Calu3 (cell line): ENCODE results near the gene NSD2. TPM values are rescaled to one million over a fixed set of nuclear protein-coding genes. Genes with fewer than 3 reads are reported as not detected.

Experiments
- BruUV-seq: library from RNA; stranded (reverse); fragments of 400-500 nt; replicated peaks from 2 replicates; lab custom pipeline; 2021; lab: Mats Ljungman, UMichigan
- CTCF ChIA-PET: fragments of 300-600 bp; sonication (Branson Sonifier 250); formaldehyde crosslinking; loops from one replicate; lab custom pipeline; 2022; ENCODE audit warnings: antibody characterized with exemption; lab: Charles Lee
- DNase-seq: peaks from one replicate; pipeline ENCODE4 v3.0.0; 2022
- H3K27ac Mint-ChIP-seq: one replicate; pipeline ENCODE4 v1.8.0; 2022; ENCODE audit warnings: mixed read lengths; ENCODE audit not compliant: unreplicated experiment
- H3K27me3 Mint-ChIP-seq: one replicate; pipeline ENCODE4 v1.8.0; 2022; ENCODE audit warnings: mixed read lengths; ENCODE audit not compliant: unreplicated experiment
- H3K36me3 Mint-ChIP-seq: one replicate; pipeline ENCODE4 v1.8.0; 2022; ENCODE audit warnings: mild to moderate bottlenecking, moderate library complexity, mixed read lengths; ENCODE audit not compliant: insufficient read depth, unreplicated experiment
- H3K4me1 Mint-ChIP-seq: one replicate; pipeline ENCODE4 v1.8.0; 2022; ENCODE audit warnings: mild to moderate bottlenecking, low read depth, mixed read lengths; ENCODE audit not compliant: unreplicated experiment
- H3K4me3 Mint-ChIP-seq: one replicate; pipeline ENCODE4 v1.8.0; 2022; ENCODE audit warnings: mild to moderate bottlenecking, low read depth, moderate library complexity, mixed read lengths; ENCODE audit not compliant: unreplicated experiment
- H3K9me3 Mint-ChIP-seq: one replicate; pipeline ENCODE4 v1.8.0; 2022; ENCODE audit warnings: low read depth, mixed read lengths; ENCODE audit not compliant: unreplicated experiment
- CTCF ChIP-seq: fragments of 200-600 bp; IDR thresholded peaks from one replicate; pipeline ENCODE4 v1.8.0; 2022; ENCODE audit warnings: antibody characterized with exemption; ENCODE audit not compliant: unreplicated experiment
- intact Hi-C: fragments of 100-400 bp; cut with micrococcal nuclease; formaldehyde crosslinking; loops from one replicate; pipeline ENCODE4 v1.10.0; 2022; ENCODE audit not compliant: unreplicated experiment
- total RNA-seq: library from RNA; stranded (reverse); gene quantifications from 2 replicates; pipeline ENCODE4 v1.2.3, GENCODE V29; 2022

The NSD2 gene
- total RNA-seq, 1 experiment from 2014 or later, result 104 TPM

GRCh38 chr4:1987721-1988326, 116.6 kb downstream of the NSD2 start:
- no peak overlapping the region for H3K27ac Mint-ChIP-seq
- H3K36me3 Mint-ChIP-seq, result peaks cover 44% of the 10 kb centered on the region
- H3K4me1 Mint-ChIP-seq, result no peaks in the 10 kb centered on the region
- CTCF ChIA-PET, result no interaction called here
- TF ChIP-seq CTCF, result no peak
- BruUV-seq, result no TSS peak
- no peak overlapping the region for H3K4me3 Mint-ChIP-seq
- H3K9me3 Mint-ChIP-seq, result no peaks in the 10 kb centered on the region
- H3K27me3 Mint-ChIP-seq, result no peaks in the 10 kb centered on the region
- intact Hi-C loops, result no loop called here
- DNase-seq, result no peak

DNA sequence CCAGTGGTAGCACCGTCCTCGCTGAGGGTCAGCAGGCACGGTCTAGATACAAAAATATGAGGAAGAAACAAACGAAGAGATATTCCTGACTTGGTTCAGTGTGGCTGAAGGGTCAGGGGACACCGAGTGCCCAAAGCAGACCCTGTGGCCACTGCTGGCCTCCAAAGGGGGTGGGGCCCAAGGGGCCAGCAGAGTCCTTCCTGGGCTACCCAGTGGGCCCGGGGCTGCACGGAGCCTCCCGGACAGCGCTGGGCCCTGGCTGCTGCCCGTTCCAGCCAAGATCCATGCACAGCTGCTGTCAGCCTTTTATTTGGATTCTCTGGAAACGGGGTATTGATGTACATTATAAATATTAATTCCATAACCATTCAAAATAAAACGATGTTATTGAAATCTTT, 117.1 kb downstream of the NSD2 start:
- Mint-ChIP-seq H3K36me3 (peaks cover 39% of the 10 kb centered on the region), H3K27me3 (no peaks in the 10 kb centered on the region)
- CTCF ChIA-PET, result no interaction called here

DNA sequence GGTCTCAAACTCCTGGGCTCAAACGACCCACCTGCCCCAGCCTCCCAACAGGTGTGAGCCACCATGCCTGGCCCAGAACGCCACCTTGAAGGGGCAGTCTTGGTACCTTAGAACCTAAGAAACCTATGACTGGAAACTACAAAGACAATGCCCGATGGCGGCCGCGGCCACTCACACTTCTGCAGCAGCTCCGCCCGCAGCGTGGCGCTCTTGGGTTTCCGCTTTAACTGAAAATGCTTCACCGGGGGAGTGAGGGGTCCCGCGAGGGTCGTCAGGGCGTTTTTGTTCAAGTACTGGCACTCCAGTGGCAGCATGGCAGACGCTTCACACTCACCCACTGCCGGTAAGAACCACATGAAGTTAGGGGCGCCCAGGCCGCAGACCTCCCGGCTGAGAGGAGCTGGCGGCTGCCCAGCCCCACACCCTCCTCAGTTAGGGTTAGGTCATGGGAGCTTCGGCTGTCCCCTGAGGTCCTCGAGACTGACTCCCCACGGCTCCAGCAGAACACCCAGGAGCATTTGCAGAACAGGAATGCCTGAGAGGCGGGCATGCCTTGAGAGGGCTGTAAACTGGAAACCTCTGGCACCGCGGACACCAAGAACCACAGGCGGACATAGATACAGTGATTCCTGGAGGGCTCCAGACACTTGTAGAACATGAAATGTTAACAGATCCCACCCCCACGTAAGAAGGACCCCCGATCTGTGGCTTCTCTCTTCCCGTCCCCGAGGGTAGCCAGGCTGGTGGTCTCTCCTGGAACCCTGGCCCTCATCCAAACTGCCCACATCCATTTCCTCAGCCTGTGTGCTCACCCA, 118.5 kb downstream of the NSD2 start:
- no TSS peak for BruUV-seq
- no peak for TF ChIP-seq CTCF
- Mint-ChIP-seq H3K4me1 (no peaks in the 10 kb centered on the region), H3K27me3 (no peaks in the 10 kb centered on the region), H3K36me3 (peaks cover 29% of the 10 kb centered on the region), H3K27ac (no peak overlapping the region), H3K9me3 (no peaks in the 10 kb centered on the region), H3K4me3 (no peak overlapping the region)
- intact Hi-C loops, result no loop called here
- CTCF ChIA-PET, result no interaction called here
- DNase-seq, result no peak

More for the DNA sequence above, 117.1 kb downstream of the NSD2 start:
- BruUV-seq, result no TSS peak
- TF ChIP-seq CTCF, result no peak
- Mint-ChIP-seq H3K27ac (no peak overlapping the region), H3K4me3 (no peak overlapping the region), H3K9me3 (no peaks in the 10 kb centered on the region), H3K4me1 (no peaks in the 10 kb centered on the region)
- DNase-seq, result no peak
- intact Hi-C loops, result no loop called here

- no peak for TF ChIP-seq CTCF
- H3K4me3 Mint-ChIP-seq, result no peak overlapping the region
- no peaks in the 10 kb centered on the region for H3K9me3 Mint-ChIP-seq
- intact Hi-C loops, result no loop called here
- H3K36me3 Mint-ChIP-seq, result peaks cover 27% of the 10 kb centered on the region
- no peaks in the 10 kb centered on the region for H3K27me3 Mint-ChIP-seq
- DNase-seq, result no peak
- CTCF ChIA-PET, result no interaction called here
- H3K27ac Mint-ChIP-seq, result no peak overlapping the region
- no peaks in the 10 kb centered on the region for H3K4me1 Mint-ChIP-seq
- BruUV-seq, result no TSS peak
Observed at GRCh38 chr4:1990348-1990645, 119.1 kb downstream of the NSD2 start.
